Neural cell (in vitro differentiated cells): ENCODE measurements around the gene COL6A2. TPM values are rescaled to one million over a fixed set of nuclear protein-coding genes. Genes with fewer than 3 reads are reported as not detected.

Experiments used
- H2AFZ ChIP-seq: fragments of 200-600, 300-800 bp; sonication (generic), shearing (Covaris generic); 2 replicates; pipeline ENCODE4 v1.6.0; 2014; ENCODE audit warnings: low read depth, mild to moderate bottlenecking, antibody characterized with exemption, low read length, moderate library complexity
- H3F3A ChIP-seq: fragments of 200-600 bp; shearing (Covaris generic); 2 replicates; pipeline ENCODE4 v1.6.1; 2016; ENCODE audit warnings: mild to moderate bottlenecking, moderate library complexity, mixed read lengths, antibody characterized with exemption, low read length; ENCODE audit not compliant: insufficient read depth, poor library complexity, severe bottlenecking
- H3K27ac ChIP-seq: fragments of 200-600, 300-800 bp; sonication (generic), shearing (Covaris generic); 2 replicates; pipeline ENCODE4 v1.5.1; 2014; ENCODE audit warnings: mild to moderate bottlenecking, low read length, moderate library complexity
- H3K27me3 ChIP-seq: fragments of 300-800, 200-600 bp; sonication (generic), shearing (Covaris generic); 2 replicates; pipeline ENCODE4 v1.6.0; 2014; ENCODE audit warnings: mild to moderate bottlenecking, low read depth, low read length, moderate library complexity; ENCODE audit not compliant: insufficient read depth
- H3K36me3 ChIP-seq: fragments of 300-800, 200-600 bp; sonication (generic), shearing (Covaris generic); 2 replicates; pipeline ENCODE4 v1.5.1; 2014; ENCODE audit warnings: mild to moderate bottlenecking, antibody characterized with exemption, low read length, moderate library complexity; ENCODE audit not compliant: insufficient read depth
- H3K4me2 ChIP-seq: fragments of 300-800, 200-600 bp; sonication (generic), shearing (Covaris generic); 2 replicates; pipeline ENCODE4 v1.6.0; 2014; ENCODE audit warnings: mild to moderate bottlenecking, low read length
- H3K4me3 ChIP-seq: fragments of 300-800, 200-600 bp; sonication (generic), shearing (Covaris generic); 2 replicates; pipeline ENCODE4 v1.5.1; 2014; ENCODE audit warnings: mild to moderate bottlenecking, low read length, moderate library complexity
- H3K79me2 ChIP-seq: fragments of 200-600 bp; shearing (Covaris generic); replicated peaks from 2 replicates; pipeline ENCODE4 v1.6.0; 2014; ENCODE audit warnings: mild to moderate bottlenecking, low read length, moderate library complexity; ENCODE audit not compliant: insufficient read depth
- H3K9ac ChIP-seq: fragments of 300-800, 200-600 bp; sonication (generic), shearing (Covaris generic); 2 replicates; pipeline ENCODE4 v1.6.1; 2016; ENCODE audit warnings: mild to moderate bottlenecking, low read length, mixed read lengths
- H3K9me2 ChIP-seq: fragments of 200-600 bp; shearing (Covaris generic); 2 replicates; pipeline ENCODE4 v1.6.1; 2016; ENCODE audit warnings: mild to moderate bottlenecking, low read length, mixed read lengths; ENCODE audit not compliant: insufficient read depth
- H3K9me3 ChIP-seq: fragments of 200-600, 300-800 bp; sonication (generic), shearing (Covaris generic); 2 replicates; pipeline ENCODE4 v1.6.1; 2016; ENCODE audit warnings: mild to moderate bottlenecking, mixed run types, low read length, moderate library complexity, mixed read lengths
- H4K20me1 ChIP-seq: fragments of 200-600 bp; shearing (Covaris generic); 2 replicates; pipeline ENCODE4 v1.6.1; 2016; ENCODE audit warnings: mild to moderate bottlenecking, mixed run types; ENCODE audit not compliant: insufficient read depth
- CTCF ChIP-seq: fragments of 450-650 bp; IDR thresholded peaks from 2 replicates; pipeline ENCODE4 v1.5.1; 2014; ENCODE audit warnings: antibody characterized with exemption, mild to moderate bottlenecking, moderate library complexity; ENCODE audit not compliant: poor library complexity, severe bottlenecking
- EP300 ChIP-seq: fragments of 450-650 bp; conservative IDR thresholded peaks from 2 replicates; pipeline ENCODE4 v1.6.1; 2014; ENCODE audit warnings: antibody characterized with exemption, mild to moderate bottlenecking, moderate library complexity; ENCODE audit not compliant: poor library complexity, severe bottlenecking
- EZH2 ChIP-seq: fragments of 200-600, 300-800 bp; shearing (Covaris generic), sonication (generic); IDR thresholded peaks from 2 replicates; pipeline ENCODE4 v1.6.1; 2014; ENCODE audit warnings: antibody characterized with exemption, low read length, borderline replicate concordance, mild to moderate bottlenecking; ENCODE audit not compliant: insufficient read depth, poor library complexity, severe bottlenecking
- MXI1 ChIP-seq: fragments of 450-650 bp; conservative IDR thresholded peaks from 2 replicates; pipeline ENCODE4 v1.6.1; 2014; ENCODE audit warnings: antibody characterized with exemption, mild to moderate bottlenecking; ENCODE audit not compliant: poor library complexity, severe bottlenecking
- POLR2AphosphoS5 ChIP-seq: IDR thresholded peaks from 2 replicates; pipeline ENCODE4 v1.6.1; 2012
- RAD21 ChIP-seq: fragments of 450-650 bp; conservative IDR thresholded peaks from 2 replicates; pipeline ENCODE4 v1.6.1; 2014; ENCODE audit warnings: antibody characterized with exemption, mild to moderate bottlenecking, moderate library complexity
- REST ChIP-seq: IDR thresholded peaks from 2 replicates; pipeline ENCODE4 v1.6.1; 2012; ENCODE audit warnings: borderline replicate concordance
- SMC3 ChIP-seq: fragments of 450-650 bp; conservative IDR thresholded peaks from 2 replicates; pipeline ENCODE4 v1.6.1; 2014; ENCODE audit warnings: antibody characterized with exemption, mild to moderate bottlenecking, moderate library complexity; ENCODE audit not compliant: poor library complexity
- TAF1 ChIP-seq: IDR thresholded peaks from 2 replicates; pipeline ENCODE4 v1.6.1; 2012; ENCODE audit warnings: low read depth
- polyA plus RNA-seq: library from polyadenylated mRNA; depleted of rRNA; stranded (reverse); fragments of >200 nt; gene quantifications from 2 replicates; pipeline ENCODE4 v1.2.3, GENCODE V29; 2014

COL6A2 gene
- polyA plus RNA-seq, 1 donor from 2014 or later, result not detected

- Histone ChIP-seq H2AFZ (no peak overlapping the region), H3K27ac (no peak overlapping the region), H3K9ac (no peak overlapping the region), H3F3A (no peaks in the 10 kb centered on the region), H3K27me3 (no peaks in the 10 kb centered on the region), H3K79me2 (no peaks in the 10 kb centered on the region), H3K36me3 (no peaks in the 10 kb centered on the region), H3K4me2 (no peak overlapping the region), H3K9me3 (no peaks in the 10 kb centered on the region), H3K9me2 (no peaks in the 10 kb centered on the region), H4K20me1 (no peaks in the 10 kb centered on the region), H3K4me3 (no peak overlapping the region)
- TF ChIP-seq EP300, result no peak
These were observed 44.9 kb upstream of the COL6A2 start for GRCh38 chr21:46052703-46053651.

DNA sequence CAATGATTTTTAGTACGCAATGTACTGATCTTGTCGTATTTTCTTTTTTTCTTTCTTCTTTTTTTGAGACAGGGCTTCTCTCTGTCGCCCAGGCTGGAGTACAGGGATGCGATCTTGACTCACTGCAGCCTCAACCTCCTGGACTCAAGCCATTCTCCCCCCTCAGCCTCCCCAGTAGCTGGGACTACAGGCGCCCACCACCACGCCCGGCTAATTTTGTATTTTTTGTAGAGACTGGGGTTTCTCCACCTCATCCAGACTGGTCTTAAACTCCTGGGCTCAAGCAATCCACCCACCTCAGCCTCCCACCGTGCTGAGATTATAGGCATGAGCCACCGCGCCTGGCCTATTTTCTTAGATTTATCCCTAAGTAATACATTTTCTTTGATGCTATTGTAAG lies 43.9 kb upstream of the COL6A2 start:
- H2AFZ ChIP-seq, result no peak overlapping the region
- H3K27ac ChIP-seq, result no peak overlapping the region
- H3K9me2 ChIP-seq, result no peaks in the 10 kb centered on the region
- no peaks in the 10 kb centered on the region for H3K9me3 ChIP-seq
- H4K20me1 ChIP-seq, result no peaks in the 10 kb centered on the region
- H3K4me2 ChIP-seq, result no peak overlapping the region
- no peaks in the 10 kb centered on the region for H3K27me3 ChIP-seq
- TF ChIP-seq CTCF (no peak), POLR2AphosphoS5 (no peak), MXI1 (no peak), SMC3 (no peak), EP300 (no peak), RAD21 (no peak), EZH2 (no peak), TAF1 (no peak), REST (no peak)
- no peaks in the 10 kb centered on the region for H3F3A ChIP-seq
- no peak overlapping the region for H3K9ac ChIP-seq
- H3K36me3 ChIP-seq, result no peaks in the 10 kb centered on the region
- no peaks in the 10 kb centered on the region for H3K79me2 ChIP-seq
- no peak overlapping the region for H3K4me3 ChIP-seq
